Stimulated activated naive B cell treated with anti-CD40 and anti-IgM and Interleukin-4, amounts not matched to agents 10 μg/mL and 1 μg/mL and 100 μg/mL, for 72 hours (primary cell): Measurements from ENCODE around the gene SPATA31E1.
A peak's percentile ranks its signal among the peaks of the same experiment; 100 is the strongest.

Experiments used
- ATAC-seq, 2 donors: fragments of 150-1000 bp; cut with Tn5 transposase; replicated peaks; 2 replicates each; pipeline ENCODE4 v1.10.0; 2021; ENCODE audit warnings: moderate library complexity in 1 of 2
- DNase-seq: peaks from one replicate; pipeline ENCODE4 v3.0.0; 2021
- H3K27ac Mint-ChIP-seq: one replicate; pipeline ENCODE4 v1.8.0; 2022; ENCODE audit warnings: mild to moderate bottlenecking, mixed read lengths
- H3K27me3 Mint-ChIP-seq, 2 donors: one replicate each; pipeline ENCODE4 v1.8.0; 2022; ENCODE audit warnings: mixed read lengths in 2 of 2
- H3K36me3 Mint-ChIP-seq, 2 donors: one replicate each; pipeline ENCODE4 v1.8.0; 2022; ENCODE audit warnings: mixed read lengths in 2 of 2, mild to moderate bottlenecking in 1 of 2
- H3K4me1 Mint-ChIP-seq, 2 donors: one replicate each; pipeline ENCODE4 v1.8.0; 2022; ENCODE audit warnings: mixed read lengths in 2 of 2, mild to moderate bottlenecking in 1 of 2
- H3K4me3 Mint-ChIP-seq, 2 donors: one replicate each; pipeline ENCODE4 v1.8.0; 2022; ENCODE audit warnings: mild to moderate bottlenecking in 2 of 2, mixed read lengths in 2 of 2, moderate library complexity in 1 of 2
- H3K9me3 Mint-ChIP-seq, 2 donors: one replicate each; pipeline ENCODE4 v1.8.0; 2022; ENCODE audit warnings: mixed read lengths in 2 of 2, mild to moderate bottlenecking in 1 of 2

Gene SPATA31E1

GRCh38 chr9:87871425-87872078 lies 11.1 kb upstream of the SPATA31E1 start:
- no peak overlapping the region for H3K27ac Mint-ChIP-seq
- DNase-seq (no peak), ATAC-seq (no peak)
- H3K36me3 Mint-ChIP-seq, result no peaks in the 10 kb centered on the region
- H3K27me3 Mint-ChIP-seq, result peaks cover 15 to 18% of the 10 kb centered on the region in 2 donors
- peaks cover 7 to 8% of the 10 kb centered on the region in 2 donors for H3K9me3 Mint-ChIP-seq
- peak overlapping the region in 1 of 2 donors; percentile 34 for H3K4me3 Mint-ChIP-seq
- no peaks in the 10 kb centered on the region for H3K4me1 Mint-ChIP-seq

DNA sequence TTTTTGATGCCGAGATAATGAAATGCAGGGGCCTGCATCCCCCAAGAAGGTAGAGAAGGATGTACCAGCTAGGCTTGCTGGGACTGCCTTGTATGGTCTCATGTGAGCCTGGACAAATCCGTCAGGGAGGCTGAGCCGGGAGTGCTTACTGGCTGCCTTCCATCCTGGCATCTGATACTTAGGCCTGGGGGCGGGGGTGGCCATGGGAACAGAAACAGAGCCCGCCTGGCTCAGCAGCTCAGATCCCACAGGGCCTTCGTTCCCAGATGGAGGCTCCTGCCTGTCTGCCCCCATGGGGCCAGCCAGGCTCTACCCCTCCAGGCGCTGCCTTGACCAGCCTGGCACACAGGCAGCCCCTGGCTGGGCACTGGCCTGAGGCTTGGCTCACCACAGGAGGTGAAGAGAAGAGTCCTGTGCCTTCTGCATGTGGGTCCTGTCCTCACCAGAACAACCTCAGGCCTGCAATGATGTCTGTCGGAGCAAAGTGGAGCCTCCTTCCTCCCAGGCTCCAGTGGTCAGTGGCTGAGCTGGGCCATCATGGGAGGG lies 10.5 kb upstream of the SPATA31E1 start:
- ATAC-seq (no peak), DNase-seq (no peak)
- Mint-ChIP-seq H3K4me1 (no peaks in the 10 kb centered on the region), H3K27ac (no peak overlapping the region), H3K9me3 (peaks cover 7 to 8% of the 10 kb centered on the region in 2 donors), H3K27me3 (peaks cover 18 to 24% of the 10 kb centered on the region in 2 donors), H3K36me3 (no peaks in the 10 kb centered on the region), H3K4me3 (no peak overlapping the region)

DNA sequence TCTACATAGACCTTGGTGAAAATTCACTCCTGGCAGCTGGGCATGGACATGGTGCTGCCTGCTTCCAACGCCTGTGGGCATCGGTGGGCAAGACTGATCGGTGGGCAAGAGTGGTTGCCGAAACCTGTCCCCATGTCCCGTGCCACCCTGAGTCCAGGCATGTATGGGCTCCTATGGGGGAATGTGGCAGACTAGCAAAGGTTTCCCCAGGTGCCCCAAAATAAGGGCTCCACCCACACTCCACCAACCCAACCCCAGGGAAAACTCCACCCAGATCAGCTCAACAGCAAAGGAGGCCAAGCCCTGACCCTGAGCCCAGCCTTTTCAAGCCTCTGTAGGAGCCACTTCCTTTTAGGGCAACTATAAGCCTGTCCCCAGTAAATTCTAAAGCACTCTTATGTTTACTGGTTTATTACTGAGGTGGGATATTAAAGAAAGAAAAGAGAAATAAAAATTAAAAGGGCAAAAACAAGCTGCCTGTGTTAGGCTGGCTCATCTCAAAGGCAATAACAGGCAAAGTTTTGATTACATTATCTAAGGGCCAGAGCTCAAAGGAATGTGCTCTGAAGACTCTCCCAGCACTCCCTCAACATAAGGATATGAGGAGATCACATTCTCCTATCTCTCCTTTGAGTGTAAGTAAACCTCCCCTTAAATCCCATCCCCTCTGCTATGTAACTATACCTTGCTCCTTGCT lies 8.9 kb upstream of the SPATA31E1 start:
- H3K36me3 Mint-ChIP-seq, result no peaks in the 10 kb centered on the region
- no peaks in the 10 kb centered on the region for H3K4me1 Mint-ChIP-seq
- no peak for DNase-seq
- peaks cover 11 to 12% of the 10 kb centered on the region in 2 donors for H3K9me3 Mint-ChIP-seq
- peaks cover 18 to 29% of the 10 kb centered on the region in 2 donors for H3K27me3 Mint-ChIP-seq
- ATAC-seq, result no peak
- H3K4me3 Mint-ChIP-seq, result no peak overlapping the region
- H3K27ac Mint-ChIP-seq, result no peak overlapping the region

DNA sequence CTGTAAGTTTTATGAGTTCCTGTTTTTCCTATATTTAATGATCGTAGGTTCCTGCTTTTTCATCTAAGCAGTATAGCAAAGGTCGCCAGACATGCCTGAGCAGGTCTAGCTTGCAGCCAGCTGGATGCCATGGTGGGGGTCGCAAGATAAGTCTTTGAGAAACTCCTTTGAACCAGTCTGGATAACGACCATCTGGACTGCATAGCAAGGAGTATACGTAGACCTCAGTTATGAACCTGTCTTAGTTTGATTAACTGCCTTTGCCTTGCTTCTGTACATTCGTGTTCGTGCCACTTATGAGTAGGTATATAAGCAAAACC lies 8.4 kb upstream of the SPATA31E1 start:
- H3K36me3 Mint-ChIP-seq, result no peaks in the 10 kb centered on the region
- peaks cover 11 to 12% of the 10 kb centered on the region in 2 donors for H3K9me3 Mint-ChIP-seq
- no peaks in the 10 kb centered on the region for H3K4me1 Mint-ChIP-seq
- H3K27ac Mint-ChIP-seq, result no peak overlapping the region
- ATAC-seq (no peak), DNase-seq (no peak)
- H3K27me3 Mint-ChIP-seq, result peaks cover 18 to 28% of the 10 kb centered on the region in 2 donors
- no peak overlapping the region for H3K4me3 Mint-ChIP-seq

DNA sequence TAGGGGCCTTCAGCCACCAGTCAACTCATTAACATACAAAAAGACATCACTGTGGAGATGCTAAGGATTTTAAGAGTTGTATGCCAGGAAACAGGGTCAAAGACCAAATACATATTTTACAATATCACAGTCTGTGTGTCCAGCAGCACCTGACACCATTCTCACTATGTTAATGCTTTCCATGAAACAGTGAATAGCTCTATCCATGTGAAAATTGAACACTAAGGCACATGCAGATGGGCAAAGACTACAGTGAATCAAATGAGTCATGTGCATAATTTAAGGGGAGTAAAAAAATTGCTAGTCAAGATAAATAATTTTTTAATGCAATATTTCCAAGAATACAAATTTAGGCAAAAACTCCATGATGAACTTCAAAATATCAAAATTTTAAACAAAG lies 7.6 kb upstream of the SPATA31E1 start:
- peaks cover 4 to 5% of the 10 kb centered on the region in 2 donors for H3K9me3 Mint-ChIP-seq
- DNase-seq (no peak), ATAC-seq (no peak)
- no peaks in the 10 kb centered on the region for H3K4me1 Mint-ChIP-seq
- H3K27me3 Mint-ChIP-seq, result peaks cover 18 to 23% of the 10 kb centered on the region in 2 donors
- no peak overlapping the region for H3K27ac Mint-ChIP-seq
- no peak overlapping the region for H3K4me3 Mint-ChIP-seq
- no peaks in the 10 kb centered on the region for H3K36me3 Mint-ChIP-seq

- H3K36me3 Mint-ChIP-seq, result no peaks in the 10 kb centered on the region
- H3K27ac Mint-ChIP-seq, result no peak overlapping the region
Measured at GRCh38 chr9:87875831-87876545, 6.7 kb upstream of the SPATA31E1 start.

DNA sequence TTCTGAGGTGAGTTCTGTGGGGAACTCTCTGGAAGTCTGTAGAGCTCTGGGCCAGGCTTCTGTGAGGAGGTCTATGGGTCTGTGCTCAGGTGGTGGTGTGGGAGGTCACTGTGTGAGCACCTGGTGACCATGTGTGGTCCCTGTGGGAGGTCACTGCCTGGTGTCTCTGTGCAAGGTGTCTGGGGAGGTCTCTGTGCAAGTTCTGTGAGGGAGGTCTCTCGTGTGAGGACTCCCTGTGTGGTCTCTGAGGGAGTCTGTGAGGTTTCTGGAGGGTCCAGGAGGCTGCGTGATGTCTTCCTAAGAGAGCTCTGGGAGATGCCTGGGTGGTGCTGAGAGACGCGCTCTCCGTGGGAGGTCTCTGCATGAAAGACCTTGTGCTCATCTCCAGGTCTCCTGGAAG lies 6.0 kb upstream of the SPATA31E1 start:
- Mint-ChIP-seq H3K27me3 (peaks cover 18 to 23% of the 10 kb centered on the region in 2 donors), H3K4me3 (no peak overlapping the region), H3K36me3 (no peaks in the 10 kb centered on the region), H3K4me1 (no peaks in the 10 kb centered on the region), H3K27ac (no peak overlapping the region), H3K9me3 (peaks cover 4 to 5% of the 10 kb centered on the region in 2 donors)
- no peak for DNase-seq
- ATAC-seq, result no peak

More at GRCh38 chr9:87875831-87876545, 6.7 kb upstream of the SPATA31E1 start:
- no peaks in the 10 kb centered on the region for H3K4me1 Mint-ChIP-seq
- ATAC-seq (no peak), DNase-seq (no peak)
- peaks cover 4 to 5% of the 10 kb centered on the region in 2 donors for H3K9me3 Mint-ChIP-seq
- H3K27me3 Mint-ChIP-seq, result peaks cover 18 to 23% of the 10 kb centered on the region in 2 donors
- H3K4me3 Mint-ChIP-seq, result no peak overlapping the region

- Mint-ChIP-seq H3K4me1 (no peaks in the 10 kb centered on the region), H3K9me3 (peaks cover 4 to 5% of the 10 kb centered on the region in 2 donors), H3K27ac (no peak overlapping the region), H3K36me3 (no peaks in the 10 kb centered on the region), H3K4me3 (no peak overlapping the region), H3K27me3 (peaks cover 9 to 14% of the 10 kb centered on the region in 2 donors)
- DNase-seq, result no peak
- ATAC-seq, result no peak
Measured at GRCh38 chr9:87878989-87879511, 3.6 kb upstream of the SPATA31E1 start.

DNA sequence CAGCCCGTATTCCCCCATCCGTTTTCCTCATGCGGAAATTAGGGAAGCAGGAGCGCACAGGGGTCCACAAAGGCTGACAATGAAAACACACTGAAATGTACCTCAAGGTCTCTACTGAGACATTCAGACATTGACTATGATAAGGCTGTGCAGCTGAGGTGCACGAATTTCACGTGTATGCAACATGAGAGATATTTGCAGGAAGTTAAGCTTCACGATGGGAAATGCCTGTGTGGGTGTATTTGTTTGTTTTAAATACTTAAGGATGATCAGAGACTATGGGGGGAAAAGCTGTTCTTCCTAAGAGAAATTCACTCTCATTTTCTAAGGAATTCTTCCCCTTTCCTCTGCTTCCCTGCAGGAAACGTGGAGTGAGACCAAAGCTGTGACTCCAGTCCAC lies 2.6 kb upstream of the SPATA31E1 start:
- no peaks in the 10 kb centered on the region for H3K4me1 Mint-ChIP-seq
- H3K4me3 Mint-ChIP-seq, result no peak overlapping the region
- no peak for ATAC-seq

DNA sequence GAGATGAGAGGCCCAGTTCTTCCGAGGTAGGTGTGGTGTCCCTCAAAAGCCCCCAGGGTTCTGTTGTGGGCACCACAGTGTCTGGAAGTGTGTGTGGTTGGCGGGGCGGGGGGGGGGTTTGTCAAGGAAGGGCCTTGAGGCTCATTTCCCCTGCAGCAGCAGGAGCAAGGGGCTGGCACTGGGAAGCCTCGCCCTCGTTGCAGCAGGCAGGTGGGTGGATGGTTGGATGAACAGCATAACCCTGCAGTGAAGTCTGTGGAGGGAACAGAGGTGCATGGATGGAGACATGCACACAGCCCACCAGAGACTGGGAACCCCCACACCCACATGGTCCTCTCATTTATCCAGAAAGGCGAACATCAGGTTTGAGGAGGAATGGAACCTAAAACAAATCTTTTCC lies 2.0 kb upstream of the SPATA31E1 start:
- H3K4me3 Mint-ChIP-seq, result no peak overlapping the region
- H3K9me3 Mint-ChIP-seq, result peaks cover 4 to 5% of the 10 kb centered on the region in 2 donors
- no peaks in the 10 kb centered on the region for H3K36me3 Mint-ChIP-seq
- H3K4me1 Mint-ChIP-seq, result no peaks in the 10 kb centered on the region
- ATAC-seq, result no peak
- no peak overlapping the region for H3K27ac Mint-ChIP-seq
- DNase-seq, result no peak
- H3K27me3 Mint-ChIP-seq, result peaks cover 14 to 15% of the 10 kb centered on the region in 2 donors

More for the DNA sequence above, 2.6 kb upstream of the SPATA31E1 start:
- H3K36me3 Mint-ChIP-seq, result no peaks in the 10 kb centered on the region
- peaks cover 4 to 5% of the 10 kb centered on the region in 2 donors for H3K9me3 Mint-ChIP-seq
- DNase-seq, result no peak
- no peak overlapping the region for H3K27ac Mint-ChIP-seq
- peaks cover 11 to 14% of the 10 kb centered on the region in 2 donors for H3K27me3 Mint-ChIP-seq

DNA sequence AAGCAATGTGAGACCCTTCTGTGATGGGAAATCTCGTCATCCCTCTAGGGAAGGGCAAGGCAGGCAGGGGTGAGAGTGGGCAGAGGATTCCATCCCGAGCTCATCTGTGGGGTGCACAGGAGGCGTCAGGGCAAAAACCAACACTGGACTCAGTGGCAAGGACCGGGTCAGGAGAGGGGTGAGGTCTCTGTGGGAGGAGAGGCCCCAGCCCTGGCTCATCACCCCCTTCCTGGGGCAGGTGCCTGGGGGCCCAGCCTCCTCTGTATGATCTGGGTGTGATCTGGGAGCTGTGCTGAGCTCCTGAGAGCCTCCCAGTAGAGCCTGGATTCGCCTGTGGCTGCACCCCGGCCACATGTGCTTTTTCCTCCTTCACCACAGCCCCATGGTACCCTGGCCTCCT lies 597 bp downstream of the SPATA31E1 start:
- Mint-ChIP-seq H3K27ac (peak overlapping the region; percentile 76), H3K4me1 (no peaks in the 10 kb centered on the region), H3K27me3 (peaks cover 4 to 6% of the 10 kb centered on the region in 2 donors), H3K9me3 (peaks cover 0 to 2% of the 10 kb centered on the region in 2 donors), H3K36me3 (no peaks in the 10 kb centered on the region), H3K4me3 (no peak overlapping the region)
- DNase-seq, result no peak
- ATAC-seq, result no peak

DNA sequence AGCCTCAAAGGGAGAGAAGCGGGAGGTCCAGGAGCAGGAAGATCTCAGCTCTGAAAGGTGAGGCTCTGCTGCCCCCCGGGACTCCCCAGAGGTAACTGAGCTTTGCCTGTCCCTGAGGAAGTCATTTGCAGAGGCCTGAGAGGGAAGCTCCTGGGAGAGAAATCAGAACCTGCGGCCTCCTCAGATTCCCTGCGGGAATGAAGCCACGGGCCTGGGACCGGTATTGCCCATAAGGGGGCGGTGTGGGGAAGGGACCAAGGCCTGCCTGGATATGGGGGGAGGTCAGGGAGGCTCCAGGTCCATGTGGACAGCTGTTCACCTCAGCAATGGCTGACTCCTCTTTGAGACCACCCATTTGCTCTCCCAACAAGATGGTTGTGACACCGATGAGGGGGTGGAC lies 1.3 kb downstream of the SPATA31E1 start:
- no peaks in the 10 kb centered on the region for H3K9me3 Mint-ChIP-seq
- no peak overlapping the region for H3K27ac Mint-ChIP-seq
- H3K4me1 Mint-ChIP-seq, result no peaks in the 10 kb centered on the region
- DNase-seq, result no peak
- ATAC-seq, result no peak
- H3K27me3 Mint-ChIP-seq, result peaks cover 4 to 6% of the 10 kb centered on the region in 2 donors
- no peak overlapping the region for H3K4me3 Mint-ChIP-seq
- H3K36me3 Mint-ChIP-seq, result no peaks in the 10 kb centered on the region

DNA sequence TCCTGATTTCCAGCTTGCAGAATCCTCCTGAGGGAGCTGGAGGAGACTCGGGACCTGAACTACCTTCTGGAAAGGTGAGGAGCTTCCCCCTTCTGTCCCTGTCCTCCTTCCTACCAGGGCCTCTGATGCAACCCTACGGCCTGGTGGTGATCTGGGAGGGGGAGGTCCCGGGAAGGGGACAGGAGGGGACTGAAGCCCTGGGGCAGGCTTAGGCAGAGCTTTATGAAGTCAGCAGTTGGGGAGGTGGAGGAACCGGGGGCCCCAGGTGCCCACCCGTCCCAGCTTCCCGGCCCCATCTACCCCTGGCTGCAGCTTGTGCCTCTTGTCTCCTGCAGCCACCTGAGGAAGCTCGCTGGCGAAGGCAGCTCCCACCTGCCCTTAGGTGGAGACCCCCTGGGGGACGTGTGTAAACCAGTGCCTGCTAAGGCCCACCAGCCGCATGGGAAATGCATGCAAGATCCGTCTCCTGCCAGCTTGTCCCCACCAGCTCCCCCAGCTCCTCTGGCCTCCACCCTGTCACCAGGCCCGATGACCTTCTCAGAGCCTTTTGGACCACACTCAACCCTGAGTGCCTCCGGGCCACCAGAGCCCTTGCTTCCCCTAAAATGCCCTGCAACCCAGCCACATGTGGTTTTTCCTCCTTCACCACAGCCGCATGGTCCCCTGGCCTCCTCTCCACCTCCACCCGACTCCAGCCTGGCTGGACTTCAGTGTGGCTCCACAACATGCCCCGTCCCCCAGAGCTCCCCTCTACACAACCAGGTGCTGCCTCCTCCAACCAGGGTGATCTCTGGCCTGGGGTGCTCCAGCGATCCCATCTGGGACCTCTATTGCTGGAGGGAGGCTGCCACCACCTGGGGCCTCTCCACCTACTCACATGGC lies 2.1 kb downstream of the SPATA31E1 start:
- ATAC-seq, result no peak
- Mint-ChIP-seq H3K9me3 (no peaks in the 10 kb centered on the region), H3K4me1 (no peaks in the 10 kb centered on the region), H3K36me3 (no peaks in the 10 kb centered on the region), H3K27ac (no peak overlapping the region), H3K27me3 (peaks cover 4 to 6% of the 10 kb centered on the region in 2 donors), H3K4me3 (no peak overlapping the region)
- DNase-seq, result no peak
